Trophoblast cell (in vitro differentiated cells and primary cell): ENCODE measurements around the gene CTAG1B.
"Not testable (repeated sequence)": the region's sequence is repeated elsewhere in the genome, so short reads cannot be mapped to it uniquely, and the experiment has no call there.

ENCODE experiments used
- DNase-seq, 2 donors: peaks; one replicate each; pipeline ENCODE4 v3.0.0-alpha.2; 2016
- H2AFZ ChIP-seq: 2 replicates; pipeline ENCODE4 v1.6.1; 2013; ENCODE audit warnings: low read length, moderate library complexity, mild to moderate bottlenecking; ENCODE audit not compliant: insufficient read depth, poor library complexity
- H2AK5ac ChIP-seq: 2 replicates; pipeline ENCODE4 v1.6.1; 2013; ENCODE audit warnings: mild to moderate bottlenecking, low read length
- H2BK120ac ChIP-seq: 2 replicates; pipeline ENCODE4 v1.6.1; 2013; ENCODE audit warnings: low read length, mild to moderate bottlenecking, moderate library complexity; ENCODE audit not compliant: insufficient read depth, poor library complexity
- H2BK12ac ChIP-seq: 2 replicates; pipeline ENCODE4 v1.6.1; 2013; ENCODE audit warnings: mild to moderate bottlenecking, low read length, moderate library complexity
- H2BK5ac ChIP-seq: 2 replicates; pipeline ENCODE4 v1.6.1; 2013; ENCODE audit warnings: low read length, low read depth, moderate library complexity, mild to moderate bottlenecking; ENCODE audit not compliant: poor library complexity
- H3K14ac ChIP-seq: 2 replicates; pipeline ENCODE4 v1.6.1; 2013; ENCODE audit warnings: mild to moderate bottlenecking, low read length
- H3K18ac ChIP-seq: 2 replicates; pipeline ENCODE4 v1.6.1; 2013; ENCODE audit warnings: mild to moderate bottlenecking, low read length
- H3K23ac ChIP-seq: 2 replicates; pipeline ENCODE4 v1.6.1; 2013; ENCODE audit warnings: low read length
- H3K27ac ChIP-seq: 2 replicates; pipeline ENCODE4 v1.5.1; 2013; ENCODE audit warnings: low read depth, mild to moderate bottlenecking, inconsistent platforms, low read length, moderate library complexity
- H3K27me3 ChIP-seq: 2 replicates; pipeline ENCODE4 v1.6.1; 2013; ENCODE audit warnings: inconsistent platforms, mild to moderate bottlenecking, low read length, moderate library complexity; ENCODE audit not compliant: insufficient read depth
- H3K36me3 ChIP-seq, 2 experiments: 1 replicate in 1 of 2; 2 replicates in 1 of 2; pipeline ENCODE4 v1.6.1; 2013; ENCODE audit warnings: low read length in 2 of 2, mild to moderate bottlenecking in 2 of 2, moderate library complexity in 1 of 2; ENCODE audit not compliant: insufficient read depth in 2 of 2, control insufficient read depth in 1 of 2
- H3K4ac ChIP-seq: 2 replicates; pipeline ENCODE4 v1.6.1; 2013; ENCODE audit warnings: low read depth, mild to moderate bottlenecking, low read length, moderate library complexity
- H3K4me1 ChIP-seq, 2 experiments: 1 replicate in 1 of 2; 2 replicates in 1 of 2; pipeline ENCODE4 v1.6.1; 2013; ENCODE audit warnings: low read length in 2 of 2, mild to moderate bottlenecking in 2 of 2, moderate library complexity in 1 of 2; ENCODE audit not compliant: insufficient read depth in 2 of 2, control insufficient read depth in 1 of 2
- H3K4me2 ChIP-seq: 2 replicates; pipeline ENCODE4 v1.6.1; 2013; ENCODE audit warnings: inconsistent platforms, mild to moderate bottlenecking, low read length, moderate library complexity
- H3K4me3 ChIP-seq: 2 replicates; pipeline ENCODE4 v1.5.1; 2013; ENCODE audit warnings: mild to moderate bottlenecking, low read depth, low read length, inconsistent platforms
- H3K79me1 ChIP-seq: one replicate; pipeline ENCODE4 v1.6.1; 2013; ENCODE audit warnings: low read length
- H3K79me2 ChIP-seq: 2 replicates; pipeline ENCODE4 v1.6.1; 2013; ENCODE audit warnings: low read length, mild to moderate bottlenecking; ENCODE audit not compliant: control insufficient read depth, insufficient read depth, poor library complexity
- H3K9ac ChIP-seq: 2 replicates; pipeline ENCODE4 v1.6.1; 2013; ENCODE audit warnings: mild to moderate bottlenecking, low read length
- H3K9me3 ChIP-seq: 2 replicates; pipeline ENCODE4 v1.6.1; 2013; ENCODE audit warnings: low read depth, mild to moderate bottlenecking, control low read depth, inconsistent platforms, low read length; ENCODE audit not compliant: insufficient read depth
- H4K12ac ChIP-seq: 2 replicates; pipeline ENCODE4 v1.6.1; 2013; ENCODE audit warnings: low read depth, mild to moderate bottlenecking, low read length, moderate library complexity
- H4K8ac ChIP-seq: 2 replicates; pipeline ENCODE4 v1.6.1; 2013; ENCODE audit warnings: low read depth, mild to moderate bottlenecking, low read length, moderate library complexity
- H4K91ac ChIP-seq: one replicate; pipeline ENCODE4 v1.6.1; 2013; ENCODE audit warnings: low read depth, mild to moderate bottlenecking, low read length, moderate library complexity
- WGBS: extraction: QIAGEN DNeasy Blood & Tissue Kit; methylation state at CpG from one replicate; pipeline ENCODE4 v1.1.7; 2013; ENCODE audit warnings: missing lambda C conversion rate; ENCODE audit not compliant: insufficient read length, insufficient coverage; ENCODE audit errors: extremely low coverage; 5-methylcytosine and 5-hydroxymethylcytosine counted together

CTAG1B gene

GRCh38 chrX:154648931-154649330, 29.8 kb upstream of the CTAG1B start:
- WGBS, result no CpG with 5 or more reads among the region's 15 CpGs
- H3K79me1 ChIP-seq, result no peaks in the 10 kb centered on the region
- H3K4me2 ChIP-seq, result no peak overlapping the region
- no peaks in the 10 kb centered on the region for H3K27me3 ChIP-seq
- no peaks in the 10 kb centered on the region for H3K36me3 ChIP-seq
- H3K79me2 ChIP-seq, result no peaks in the 10 kb centered on the region
- no peak overlapping the region for H4K91ac ChIP-seq
- no peak overlapping the region for H3K9ac ChIP-seq
- H2BK5ac ChIP-seq, result no peak overlapping the region
- H2BK120ac ChIP-seq, result no peak overlapping the region
- H4K12ac ChIP-seq, result no peak overlapping the region
- H4K8ac ChIP-seq, result no peak overlapping the region
- no peak for DNase-seq
- H3K4me1 ChIP-seq, result no peaks in the 10 kb centered on the region
- H2BK12ac ChIP-seq, result no peak overlapping the region
- no peak overlapping the region for H3K4me3 ChIP-seq
- no peak overlapping the region for H2AFZ ChIP-seq
- H3K14ac ChIP-seq, result no peak overlapping the region
- H3K23ac ChIP-seq, result no peak overlapping the region
- H3K18ac ChIP-seq, result no peak overlapping the region
- H2AK5ac ChIP-seq, result no peak overlapping the region
- H3K27ac ChIP-seq, result no peak overlapping the region
- no peaks in the 10 kb centered on the region for H3K9me3 ChIP-seq
- H3K4ac ChIP-seq, result no peak overlapping the region

GRCh38 chrX:154645745-154646378, 26.8 kb upstream of the CTAG1B start:
- H2BK12ac ChIP-seq, H3K79me1 ChIP-seq, H3K23ac ChIP-seq, H4K12ac ChIP-seq, H2AK5ac ChIP-seq, H3K9ac ChIP-seq, H2AFZ ChIP-seq, H3K14ac ChIP-seq, DNase-seq, H3K27me3 ChIP-seq, H2BK5ac ChIP-seq, H3K9me3 ChIP-seq, H4K8ac ChIP-seq, H3K4me2 ChIP-seq, H3K27ac ChIP-seq, H2BK120ac ChIP-seq, H3K36me3 ChIP-seq, H3K4me1 ChIP-seq, H3K4me3 ChIP-seq, H3K79me2 ChIP-seq, H4K91ac ChIP-seq, H3K18ac ChIP-seq, H3K4ac ChIP-seq: not testable (repeated sequence)
- WGBS, result no CpG with 5 or more reads among the region's 24 CpGs

- not testable (repeated sequence) for H2AFZ ChIP-seq
- no CpG with 5 or more reads among the region's 31 CpGs for WGBS
These were observed 24.6 kb upstream of the CTAG1B start for GRCh38 chrX:154643708-154644107.

GRCh38 chrX:154641740-154642139, 22.7 kb upstream of the CTAG1B start:
- H3K9ac ChIP-seq, H2BK5ac ChIP-seq, H3K9me3 ChIP-seq, H2AK5ac ChIP-seq, H2BK120ac ChIP-seq, DNase-seq, H3K36me3 ChIP-seq, H3K23ac ChIP-seq, H2AFZ ChIP-seq, H3K14ac ChIP-seq, H3K79me2 ChIP-seq, H4K91ac ChIP-seq, H4K12ac ChIP-seq, H3K27ac ChIP-seq, H3K4ac ChIP-seq, H3K79me1 ChIP-seq, H3K18ac ChIP-seq, H3K4me2 ChIP-seq, H3K4me3 ChIP-seq, H3K27me3 ChIP-seq, H3K4me1 ChIP-seq, H4K8ac ChIP-seq, H2BK12ac ChIP-seq: not testable (repeated sequence)
- no CpG with 5 or more reads among the region's 10 CpGs for WGBS

More at GRCh38 chrX:154643708-154644107, 24.6 kb upstream of the CTAG1B start:
- DNase-seq, H4K8ac ChIP-seq, H3K4me1 ChIP-seq, H3K79me1 ChIP-seq, H3K23ac ChIP-seq, H4K12ac ChIP-seq, H3K27me3 ChIP-seq, H2BK120ac ChIP-seq, H3K27ac ChIP-seq, H4K91ac ChIP-seq, H2BK5ac ChIP-seq, H3K4me3 ChIP-seq, H3K9ac ChIP-seq, H3K36me3 ChIP-seq, H2BK12ac ChIP-seq, H3K18ac ChIP-seq, H3K4ac ChIP-seq, H3K79me2 ChIP-seq, H3K4me2 ChIP-seq, H3K9me3 ChIP-seq, H3K14ac ChIP-seq, H2AK5ac ChIP-seq: not testable (repeated sequence)
